Measurements from ENCODE around the gene ADPRHL1.

DNA sequence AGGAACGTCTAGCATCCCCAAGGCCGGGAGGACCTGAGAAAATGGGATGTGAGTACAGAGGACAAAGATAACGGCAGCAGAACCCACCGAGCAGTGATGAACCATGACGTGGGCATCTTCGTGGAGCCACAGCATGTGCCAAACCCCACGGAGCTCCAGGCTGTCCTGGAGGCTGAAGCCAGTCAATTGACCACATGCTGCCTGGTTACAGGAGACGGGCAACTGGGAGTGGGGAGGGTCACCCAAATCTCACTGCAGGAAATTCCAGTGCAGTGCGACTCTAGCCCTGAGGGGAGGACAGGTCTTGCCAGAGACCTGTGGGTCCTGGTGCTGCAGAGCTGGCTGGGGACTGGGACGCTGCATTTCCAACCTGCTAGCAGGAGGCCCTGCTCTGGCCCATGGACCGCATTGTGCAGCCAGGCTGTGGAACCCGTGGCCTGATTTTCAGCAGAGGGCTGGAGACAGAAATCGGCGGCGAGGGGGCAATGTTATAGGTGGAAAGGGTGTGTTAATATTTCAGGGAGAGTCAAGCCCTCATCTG, 86.2 kb downstream of the ADPRHL1 start:
- TF ChIP-seq, protein P1, sequence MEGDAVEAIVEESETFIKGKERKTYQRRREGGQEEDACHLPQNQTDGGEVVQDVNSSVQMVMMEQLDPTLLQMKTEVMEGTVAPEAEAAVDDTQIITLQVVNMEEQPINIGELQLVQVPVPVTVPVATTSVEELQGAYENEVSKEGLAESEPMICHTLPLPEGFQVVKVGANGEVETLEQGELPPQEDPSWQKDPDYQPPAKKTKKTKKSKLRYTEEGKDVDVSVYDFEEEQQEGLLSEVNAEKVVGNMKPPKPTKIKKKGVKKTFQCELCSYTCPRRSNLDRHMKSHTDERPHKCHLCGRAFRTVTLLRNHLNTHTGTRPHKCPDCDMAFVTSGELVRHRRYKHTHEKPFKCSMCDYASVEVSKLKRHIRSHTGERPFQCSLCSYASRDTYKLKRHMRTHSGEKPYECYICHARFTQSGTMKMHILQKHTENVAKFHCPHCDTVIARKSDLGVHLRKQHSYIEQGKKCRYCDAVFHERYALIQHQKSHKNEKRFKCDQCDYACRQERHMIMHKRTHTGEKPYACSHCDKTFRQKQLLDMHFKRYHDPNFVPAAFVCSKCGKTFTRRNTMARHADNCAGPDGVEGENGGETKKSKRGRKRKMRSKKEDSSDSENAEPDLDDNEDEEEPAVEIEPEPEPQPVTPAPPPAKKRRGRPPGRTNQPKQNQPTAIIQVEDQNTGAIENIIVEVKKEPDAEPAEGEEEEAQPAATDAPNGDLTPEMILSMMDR (conservative IDR thresholded peaks at IDR 0.05 in 1 of 2, IDR thresholded peaks at IDR 0.05 in 1 of 2; ENCODE audit: low read depth in 1 of 2, low read length in 2 of 2): no peak
- no peak for TF ChIP-seq EZH2 (IDR thresholded peaks at IDR 0.05; ENCODE audit: low read length, missing control alignments)

All from fibroblast of lung (primary cell).